Epithelial cell of esophagus (primary cell): ENCODE data around the gene LTBP2.

Source experiments
- DNase-seq: peaks from one replicate; pipeline ENCODE4 v3.0.0; 2010; ENCODE audit warnings: low read depth
- H3K4me3 ChIP-seq: 2 replicates; pipeline ENCODE4 v1.5.1; 2011; ENCODE audit warnings: mild to moderate bottlenecking, low read length, control low read depth
- CTCF ChIP-seq: IDR thresholded peaks from 2 replicates; pipeline ENCODE4 v1.5.1; 2011; ENCODE audit warnings: low read depth, mild to moderate bottlenecking, low read length, control low read depth, inconsistent platforms; ENCODE audit not compliant: insufficient read depth; ENCODE audit errors: missing control alignments

LTBP2 gene

GRCh38 chr14:74514471-74514941 lies 97.5 kb downstream of the LTBP2 start:
- TF ChIP-seq CTCF, result no peak
- H3K4me3 ChIP-seq, result no peak overlapping the region
- peak; percentile 71 for DNase-seq

- no peak overlapping the region for H3K4me3 ChIP-seq
- TF ChIP-seq CTCF, result no peak
Measured at GRCh38 chr14:74511966-74512830, 99.8 kb downstream of the LTBP2 start.

DNA sequence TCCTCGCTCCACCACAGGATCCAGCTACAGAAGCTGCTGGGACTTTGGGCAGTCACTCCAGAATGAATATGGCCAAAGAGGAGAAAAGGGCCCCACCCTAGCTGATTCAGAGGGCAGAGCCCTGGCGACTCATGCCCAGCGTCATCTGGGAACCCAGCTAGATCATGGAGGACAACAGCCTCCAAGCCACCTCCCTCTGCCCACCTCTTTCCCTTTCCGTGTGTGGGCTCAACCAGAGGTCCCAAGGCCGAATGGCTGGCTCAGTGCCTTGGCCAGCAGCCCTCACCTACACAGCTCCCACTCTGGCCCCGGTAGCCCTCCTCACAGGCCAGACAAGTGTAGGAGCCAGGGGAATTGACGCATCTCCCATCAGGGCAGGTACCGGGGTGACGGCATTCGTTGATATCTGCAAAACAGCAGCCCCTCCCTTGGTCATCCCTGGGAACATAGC lies 101.1 kb downstream of the LTBP2 start:
- no peak for TF ChIP-seq CTCF
- peak; percentile 77 for DNase-seq
- H3K4me3 ChIP-seq, result no peak overlapping the region

More at GRCh38 chr14:74511966-74512830, 99.8 kb downstream of the LTBP2 start:
- DNase-seq, result no peak

DNA sequence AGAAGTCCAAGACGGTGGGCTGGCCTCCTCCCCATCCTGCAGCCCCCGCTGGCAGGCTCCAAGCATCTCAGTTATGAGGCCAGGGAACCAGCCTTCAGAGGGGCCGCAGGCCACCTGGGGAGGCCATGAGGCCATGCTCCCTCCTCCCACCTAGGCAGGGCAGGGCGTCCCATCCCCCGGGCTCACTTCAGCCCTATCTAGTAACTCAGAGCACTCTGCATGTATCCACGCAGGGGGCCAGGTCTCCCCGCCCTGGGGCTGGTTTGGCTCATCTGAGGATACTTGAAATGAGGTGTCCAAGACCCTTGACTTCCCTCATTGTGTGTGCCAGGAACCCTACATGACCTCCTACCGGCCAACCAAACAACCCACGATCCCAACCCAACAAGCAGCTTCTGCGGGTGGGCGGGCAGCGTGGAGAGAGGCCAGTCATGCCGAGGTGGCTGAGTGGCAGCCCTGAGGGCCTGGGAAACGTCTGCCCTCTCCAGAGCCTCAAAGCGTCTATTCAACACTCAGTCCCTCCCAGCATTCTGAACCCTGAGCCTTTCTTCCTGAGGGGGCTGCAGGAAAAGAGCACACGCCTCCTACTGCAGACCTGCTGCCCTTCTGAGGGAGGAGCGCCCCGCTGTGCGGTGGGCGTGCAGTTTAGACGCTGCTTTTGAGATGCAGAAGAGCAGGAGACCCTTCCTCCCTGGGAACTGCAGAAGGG lies 101.7 kb downstream of the LTBP2 start:
- no peak overlapping the region for H3K4me3 ChIP-seq
- no peak for DNase-seq
- TF ChIP-seq CTCF, result no peak

DNA sequence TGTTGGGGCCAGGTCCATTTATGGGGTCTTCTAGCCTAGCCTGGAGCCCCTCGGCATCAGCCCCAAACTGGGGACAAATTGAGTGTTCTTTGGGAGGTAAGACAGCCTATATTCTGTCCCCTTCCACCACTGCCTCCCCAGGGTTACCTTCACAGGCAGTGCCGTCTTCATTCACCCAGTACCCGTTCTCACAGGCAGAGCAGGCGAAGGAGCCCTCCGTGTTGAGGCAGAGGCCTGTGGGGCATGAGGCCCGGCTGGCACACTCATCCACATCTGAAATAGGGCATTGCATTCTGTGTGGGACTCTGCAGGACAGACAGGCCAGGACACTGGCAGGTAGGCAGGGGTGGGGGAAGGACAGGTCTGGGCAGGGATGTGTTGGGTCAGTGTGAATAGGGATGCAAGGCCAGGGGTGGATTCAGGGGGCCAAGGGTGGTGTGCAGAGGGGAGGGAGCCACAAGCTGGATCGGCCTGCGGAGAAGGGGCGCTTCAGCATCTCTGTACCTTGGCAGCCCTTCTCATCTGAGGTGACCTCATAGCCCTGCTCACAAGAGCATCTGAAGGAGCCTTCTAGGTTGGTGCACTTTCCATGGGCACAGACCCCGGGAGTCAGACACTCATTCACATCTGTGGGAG lies 102.3 kb downstream of the LTBP2 start:
- H3K4me3 ChIP-seq, result no peak overlapping the region
- DNase-seq, result no peak
- no peak for TF ChIP-seq CTCF

GRCh38 chr14:74508844-74509428 lies 103.1 kb downstream of the LTBP2 start:
- DNase-seq, result no peak
- H3K4me3 ChIP-seq, result no peak overlapping the region
- TF ChIP-seq CTCF, result no peak
